Measurements from ENCODE around the gene MINDY2.

DNA sequence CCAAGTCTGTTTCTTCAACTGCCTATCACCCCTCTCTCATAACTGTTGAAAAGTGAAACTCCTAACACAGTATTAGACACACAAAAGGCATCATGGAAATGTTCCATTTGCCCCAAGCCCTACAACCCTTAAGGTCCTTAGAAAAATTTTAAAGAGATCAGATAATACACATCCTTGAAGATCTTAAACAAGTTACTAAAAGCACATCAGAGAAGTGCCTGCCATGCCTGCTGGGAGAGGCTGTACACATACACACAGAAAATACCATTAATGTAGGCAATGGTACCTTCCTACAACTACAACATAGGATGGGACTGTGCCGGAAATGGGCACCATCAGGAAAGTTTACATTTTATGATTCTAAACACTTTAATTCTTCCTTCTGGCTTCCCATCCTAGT, 24.9 kb upstream of the MINDY2 start:
- TF ChIP-seq CTCF (IDR thresholded peaks at IDR 0.05) (no peak), POLR2A (IDR thresholded peaks at IDR 0.05) (no peak)
